HepG2 (cell line): ENCODE data around the gene TAF6L. TPM values are rescaled to one million over a fixed set of nuclear protein-coding genes. Genes with fewer than 3 reads are reported as not detected.

Experiments
- EEA1 ChIP-seq: sonication (generic); formaldehyde crosslinking; IDR thresholded peaks from 2 replicates; pipeline ENCODE4 v1.5.1; 2020; ENCODE audit warnings: mild to moderate bottlenecking, missing genetic modification reagents, borderline replicate concordance
- ETV6 ChIP-seq: sonication (generic); formaldehyde crosslinking; conservative IDR thresholded peaks from 2 replicates; pipeline ENCODE4 v1.4.0; 2020; ENCODE audit warnings: missing genetic modification reagents
- GABPA ChIP-seq, 2 experiments: IDR thresholded peaks; 2 replicates each; pipeline ENCODE4 v1.6.1; 2011 to 2016; ENCODE audit warnings: low read depth in 2 of 2, low read length in 1 of 2, missing biosample characterization in 1 of 2, missing genetic modification characterization in 1 of 2
- IRF1 ChIP-seq: sonication (generic); formaldehyde crosslinking; IDR thresholded peaks from 2 replicates; pipeline ENCODE4 v1.4.0; 2020; ENCODE audit warnings: low read depth, mild to moderate bottlenecking, missing genetic modification reagents
- MAFF ChIP-seq: IDR thresholded peaks from 2 replicates; pipeline ENCODE4 v1.6.1; 2011; ENCODE audit warnings: low read depth, low read length, improper control_type of control experiment
- NBN ChIP-seq: fragments of 450-650 bp; conservative IDR thresholded peaks from 2 replicates; pipeline ENCODE4 v1.6.1; 2017
- NR2F6 ChIP-seq, 2 experiments: IDR thresholded peaks; 2 replicates each; pipeline ENCODE4 v1.6.1; 2016; ENCODE audit warnings: antibody characterized with exemption in 1 of 2, mild to moderate bottlenecking in 1 of 2
- RBFOX2 ChIP-seq: fragments of 200-400 bp; formaldehyde crosslinking; IDR thresholded peaks from 2 replicates; pipeline ENCODE4 v1.6.1; 2017; ENCODE audit warnings: low read depth, mild to moderate bottlenecking, low read length
- RBM39 ChIP-seq: fragments of 200-400 bp; formaldehyde crosslinking; IDR thresholded peaks from one replicate; pipeline ENCODE4 v1.6.1; 2018; ENCODE audit warnings: antibody characterized with exemption, mild to moderate bottlenecking, low read depth, low read length; ENCODE audit not compliant: poor library complexity, severe bottlenecking
- SIX1 ChIP-seq: sonication (generic); formaldehyde crosslinking; IDR thresholded peaks from 2 replicates; pipeline ENCODE4 v1.4.0; 2020; ENCODE audit warnings: missing genetic modification reagents, borderline replicate concordance
- SP4 ChIP-seq: sonication (generic); formaldehyde crosslinking; IDR thresholded peaks from 2 replicates; pipeline ENCODE4 v1.8.1; 2023; ENCODE audit warnings: mild to moderate bottlenecking, missing genetic modification reagents
- TBX2 ChIP-seq: sonication (generic); formaldehyde crosslinking; IDR thresholded peaks from 2 replicates; pipeline ENCODE4 v1.5.0; 2020; ENCODE audit warnings: missing genetic modification reagents, mild to moderate bottlenecking, borderline replicate concordance
- THYN1 ChIP-seq: sonication (generic); formaldehyde crosslinking; IDR thresholded peaks from 2 replicates; pipeline ENCODE4 v1.8.1; 2023; ENCODE audit warnings: low read depth, mild to moderate bottlenecking, moderate library complexity, missing genetic modification reagents, borderline replicate concordance
- TSC22D2 ChIP-seq: sonication (generic); formaldehyde crosslinking; IDR thresholded peaks from 2 replicates; pipeline ENCODE4 v1.5.1; 2020; ENCODE audit warnings: missing genetic modification reagents, mild to moderate bottlenecking, borderline replicate concordance
- ZBTB49 ChIP-seq: sonication (generic); formaldehyde crosslinking; IDR thresholded peaks from 2 replicates; pipeline ENCODE4 v1.4.0; 2020; ENCODE audit warnings: missing genetic modification reagents, borderline replicate concordance
- ZHX1 ChIP-seq: sonication (generic); formaldehyde crosslinking; IDR thresholded peaks from 2 replicates; pipeline ENCODE4 v1.8.1; 2022; ENCODE audit warnings: low read depth, mild to moderate bottlenecking, missing genetic modification reagents
- ZNF17 ChIP-seq: sonication (generic); formaldehyde crosslinking; IDR thresholded peaks from 2 replicates; pipeline ENCODE4 v1.5.0; 2020; ENCODE audit warnings: mild to moderate bottlenecking, missing genetic modification reagents
- ZNF430 ChIP-seq: sonication (generic); formaldehyde crosslinking; IDR thresholded peaks from 2 replicates; pipeline ENCODE4 v1.9.0; 2021; ENCODE audit warnings: mild to moderate bottlenecking, missing genetic modification reagents
- ZNF639 ChIP-seq: conservative IDR thresholded peaks from 2 replicates; pipeline ENCODE4 v1.6.1; 2018; ENCODE audit warnings: missing genetic modification reagents
- ZNF777 ChIP-seq: sonication (generic); formaldehyde crosslinking; IDR thresholded peaks from 2 replicates; pipeline ENCODE4 v1.4.0; 2020; ENCODE audit warnings: missing genetic modification reagents
- polyA plus RNA-seq, 8 experiments: library from polyadenylated mRNA; depleted of rRNA in 3 of 8; stranded (reverse) in 7 of 8; unstranded in 1 of 8; fragments of >200 nt; fragmentation: Illumina TruSeq in 4 of 8; extraction: Trizol in 4 of 8; gene quantifications; 2 replicates each; pipeline versions ENCODE4 v1.2.1 to v1.2.3, GENCODE V29; 2011 to 2016; ENCODE audit warnings: low read depth in 4 of 8, missing spikeins in 1 of 8, mixed read lengths in 1 of 8; ENCODE audit not compliant: insufficient read depth in 1 of 8
- total RNA-seq, 5 experiments: library from RNA; depleted of rRNA; stranded (reverse); fragments of >200 nt; fragmentation: Illumina TruSeq; extraction: Trizol; gene quantifications; 2 replicates each; pipeline ENCODE4 v1.2.3, GENCODE V29; 2016; ENCODE audit warnings: low read depth in 1 of 5

The TAF6L gene
- total and polyA plus RNA-seq, 2 of the 13 experiments (the other 11 are each of a cell fraction or from before 2014, with no cell fraction given): 12.6 to 19.4 TPM

- TF ChIP-seq IRF1 (CRISPR knock-in tag) (no peak), GABPA (IDR thresholded peaks at IDR 0.05; ENCODE audit: low read depth, low read length) (peak; percentile 32), GABPA (CRISPR knock-in tag; IDR thresholded peaks at IDR 0.05; ENCODE audit: low read depth) (peak; percentile 74), RBFOX2 (peak; percentile 90), ZNF17 (CRISPR knock-in tag) (no peak), NBN (no peak), ZNF777 (CRISPR knock-in tag) (peak; percentile 34; the same call in 1 of the 2 replicates), NR2F6 (IDR thresholded peaks at IDR 0.05) (peak; percentile 97), NR2F6 (CRISPR knock-in tag; IDR thresholded peaks at IDR 0.05) (peak; percentile 99), RBM39 (peak; percentile 72), MAFF (no peak), THYN1 (CRISPR knock-in tag) (no peak), SP4 (CRISPR knock-in tag) (peak; percentile 42; the same call in 1 of the 2 replicates), ZNF430 (CRISPR knock-in tag) (no peak), SIX1 (no peak), EEA1 (0 out of 2 replicates have a peak, but pooled peaks have one; percentile 36), ETV6 (CRISPR knock-in tag) (no peak), TBX2 (CRISPR knock-in tag) (peak; percentile 19; the same call in 1 of the 2 replicates), ZHX1 (CRISPR knock-in tag) (no peak; the same call in 1 of the 2 replicates), ZBTB49 (no peak), ZNF639 (no peak), TSC22D2 (0 out of 2 replicates have a peak, but pooled peaks have one; percentile 16)
These were observed at the start of gene TAF6L (continued) for GRCh38 chr11:62771144-62772021.
